Rectal smooth muscle tissue (tissue), 1 donor: ENCODE data around the gene CAND2.

Experiments
- H3K27ac ChIP-seq: one replicate; pipeline ENCODE4 v1.7.0; 2013; ENCODE audit warnings: low read depth, low read length, inconsistent platforms
- H3K27me3 ChIP-seq: one replicate; pipeline ENCODE4 v1.7.0; 2013; ENCODE audit warnings: low read length; ENCODE audit not compliant: control insufficient read depth, insufficient read depth
- H3K36me3 ChIP-seq: one replicate; pipeline ENCODE4 v1.7.0; 2013; ENCODE audit warnings: low read length; ENCODE audit not compliant: control insufficient read depth, insufficient read depth
- H3K4me1 ChIP-seq: one replicate; pipeline ENCODE4 v1.7.0; 2013; ENCODE audit warnings: low read length; ENCODE audit not compliant: control insufficient read depth, insufficient read depth
- H3K4me3 ChIP-seq: one replicate; pipeline ENCODE4 v1.7.0; 2013; ENCODE audit warnings: low read length
- H3K9ac ChIP-seq: one replicate; pipeline ENCODE4 v1.7.0; 2013; ENCODE audit warnings: low read length

The CAND2 gene

DNA sequence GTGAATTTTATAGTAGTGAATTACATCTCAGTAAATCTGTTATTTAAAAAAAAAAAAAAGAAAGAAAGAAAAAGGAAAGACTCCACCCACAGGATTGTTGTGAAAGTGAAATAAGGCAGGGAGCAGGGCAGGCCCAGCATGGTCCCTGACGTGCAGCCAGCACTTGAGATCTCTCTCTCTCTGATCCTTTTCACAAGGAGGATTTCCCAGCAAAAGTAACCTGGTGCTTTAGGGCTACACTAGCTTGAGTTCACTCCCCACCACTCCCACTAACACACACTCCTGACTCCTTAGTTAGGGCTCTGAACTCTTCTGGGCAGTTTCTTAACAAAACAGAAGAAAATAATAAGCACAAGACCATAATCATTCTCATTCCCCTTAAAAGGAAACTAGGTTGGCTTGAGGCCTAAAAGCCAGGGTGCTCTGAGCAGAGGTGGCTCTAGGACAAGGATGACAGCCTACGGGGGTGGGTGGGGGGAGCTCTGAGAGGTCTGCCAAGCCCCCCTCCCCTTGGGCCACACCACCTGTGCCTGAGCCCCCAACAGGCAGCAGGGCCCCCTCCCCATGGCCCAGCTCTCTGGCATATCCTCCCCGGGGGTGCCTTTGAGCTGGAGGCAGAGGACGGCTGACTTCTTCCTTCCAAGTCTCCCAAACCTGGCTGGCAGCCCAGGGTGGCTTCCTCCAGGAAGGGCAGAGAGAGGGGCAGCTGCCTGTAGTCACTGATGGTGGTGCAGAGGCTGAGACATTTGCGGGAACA, 38.3 kb upstream of the CAND2 start:
- no peaks in the 10 kb centered on the region for H3K36me3 ChIP-seq
- peak overlapping the region; percentile 11 for H3K4me3 ChIP-seq
- peak overlapping the region; percentile 63 for H3K27ac ChIP-seq
- H3K4me1 ChIP-seq = peaks cover 4% of the 10 kb centered on the region
- H3K27me3 ChIP-seq = no peaks in the 10 kb centered on the region
- no peak overlapping the region for H3K9ac ChIP-seq

DNA sequence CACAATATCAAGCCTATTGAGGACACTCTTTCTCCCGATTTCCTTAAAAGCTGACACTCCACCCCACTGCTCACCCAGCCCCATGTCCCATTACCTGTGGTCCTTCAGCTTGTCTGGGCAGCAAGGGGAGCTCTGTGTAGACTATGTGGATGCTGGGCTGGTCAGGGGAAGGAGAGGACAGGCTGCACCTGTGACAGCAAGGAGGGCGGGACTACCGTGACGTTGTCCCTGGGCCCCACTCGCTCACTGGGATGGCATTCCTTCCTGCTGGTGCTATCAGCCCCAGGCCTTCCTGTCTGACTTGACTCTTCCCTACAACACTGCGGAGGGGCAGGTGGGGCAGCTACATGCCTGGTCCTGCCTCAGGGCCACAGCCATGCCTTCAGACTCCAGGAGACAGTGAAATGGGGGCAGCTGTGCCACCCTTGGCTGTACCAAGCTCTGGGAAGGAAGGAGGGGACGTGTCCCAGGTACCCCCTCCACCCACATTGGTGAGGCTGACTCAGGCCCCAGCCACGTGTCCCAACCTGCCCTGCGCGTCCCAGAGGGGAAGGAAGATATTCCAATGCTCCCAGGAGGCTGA, 37.3 kb upstream of the CAND2 start, which contains the start of gene TMEM40:
TSS of gene TMEM40 (minus strand) at position 163 of the 583 bp plus-strand sequence. CDS start 9,427 bp downstream, outside the sequence.
- Histone ChIP-seq H3K27ac (peak within 1 kb of the TSS; percentile 63), H3K4me1 (peaks cover 4% of the 10 kb centered on the region), H3K9ac (no peak within 1 kb of the TSS), H3K27me3 (no peaks in the 10 kb centered on the region), H3K4me3 (peak within 1 kb of the TSS; percentile 11), H3K36me3 (no peaks in the 10 kb centered on the region)

DNA sequence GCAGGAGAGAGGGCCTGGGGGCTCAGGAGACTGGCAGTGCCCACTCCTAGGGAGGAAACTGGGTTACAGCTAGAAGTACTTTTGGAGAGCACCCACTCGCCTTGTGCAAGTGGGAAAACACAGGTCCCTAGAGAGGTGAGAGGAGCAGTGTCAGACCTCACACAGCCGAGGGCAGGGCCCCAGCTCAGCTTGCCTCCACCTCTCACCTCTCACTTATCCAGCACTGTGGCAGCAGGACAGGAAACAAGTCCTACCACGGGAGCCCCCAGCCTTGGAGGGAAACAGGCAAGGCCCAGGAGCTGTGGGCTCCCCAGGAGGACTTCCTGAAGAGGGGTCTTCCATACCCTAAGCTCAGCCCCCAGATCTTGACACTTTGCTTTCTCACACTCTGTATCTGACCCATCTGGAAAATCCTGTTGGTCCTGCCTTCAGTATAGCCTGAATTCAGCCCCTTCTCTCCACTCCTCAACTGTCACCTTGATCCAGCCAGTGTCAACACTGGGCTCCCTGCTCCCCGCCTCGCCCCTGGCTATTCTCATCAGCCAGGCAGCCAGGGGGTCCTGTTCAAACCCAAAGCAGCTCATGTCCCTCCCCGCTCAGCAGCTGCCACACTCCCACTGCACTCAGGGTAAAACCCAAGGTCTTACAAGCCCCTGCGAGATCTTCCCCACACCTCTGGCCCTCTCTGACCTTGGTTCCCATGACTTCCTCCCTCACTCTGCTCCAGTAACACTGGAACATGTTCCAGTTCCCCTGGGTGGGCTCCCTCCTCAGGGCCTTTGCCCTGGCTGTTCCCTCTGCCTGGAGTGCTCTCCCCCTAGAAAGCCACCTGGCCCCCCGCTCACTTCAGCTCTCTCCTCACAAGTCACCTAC, 36.6 kb upstream of the CAND2 start:
- Histone ChIP-seq H3K9ac (no peak overlapping the region), H3K4me1 (peaks cover 4% of the 10 kb centered on the region), H3K4me3 (no peak overlapping the region), H3K36me3 (no peaks in the 10 kb centered on the region), H3K27me3 (no peaks in the 10 kb centered on the region), H3K27ac (no peak overlapping the region)

DNA sequence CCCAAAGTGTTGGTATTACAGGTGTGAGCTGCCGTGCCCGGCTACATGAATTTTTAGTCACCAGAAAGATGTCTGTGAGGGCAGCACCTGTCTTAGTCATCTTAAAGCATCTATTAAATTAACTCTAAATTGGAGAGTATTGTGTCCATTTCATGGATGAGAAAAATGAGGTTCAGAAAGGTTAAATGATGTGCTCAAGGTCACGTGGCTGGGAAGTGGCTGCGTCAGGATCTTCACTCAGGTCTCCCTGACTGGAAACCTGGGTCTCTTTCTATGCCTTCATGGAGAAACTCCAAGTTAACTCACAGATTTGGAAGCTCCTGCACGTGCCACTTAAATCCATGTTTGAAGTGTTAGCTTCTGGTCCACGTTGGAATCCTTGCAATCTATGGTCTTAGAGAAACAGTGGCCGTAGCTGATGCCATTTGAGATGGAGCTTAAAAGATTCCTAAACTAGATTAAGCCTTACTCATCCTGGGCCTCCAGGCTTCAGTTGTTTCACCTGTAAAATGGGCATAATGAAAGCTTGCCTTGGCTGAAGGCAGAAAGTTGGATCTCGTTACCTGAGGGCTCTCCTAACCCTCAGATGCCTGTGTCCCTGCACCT, 32.2 kb upstream of the CAND2 start:
- no peaks in the 10 kb centered on the region for H3K36me3 ChIP-seq
- no peak overlapping the region for H3K9ac ChIP-seq
- no peaks in the 10 kb centered on the region for H3K27me3 ChIP-seq
- no peak overlapping the region for H3K27ac ChIP-seq
- H3K4me3 ChIP-seq = no peak overlapping the region
- no peaks in the 10 kb centered on the region for H3K4me1 ChIP-seq

DNA sequence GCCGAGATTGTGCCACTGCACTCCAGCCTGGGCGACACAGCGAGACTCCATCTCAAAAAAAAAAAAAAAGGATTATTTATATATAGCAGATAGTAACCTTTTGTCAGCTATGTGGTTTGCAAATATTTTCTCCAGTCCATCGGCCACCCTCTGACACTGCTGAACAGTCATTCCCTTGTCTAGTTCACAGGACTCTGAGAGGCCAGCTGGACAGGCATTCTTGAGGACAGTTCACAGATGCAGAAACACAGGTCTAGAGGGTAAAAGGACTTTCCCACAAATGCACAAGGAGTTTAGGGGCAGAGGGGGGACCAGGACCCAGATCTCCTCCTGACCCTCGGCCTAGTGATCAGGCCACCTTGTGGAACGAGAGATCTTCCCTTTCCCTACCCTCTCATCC, 29.9 kb upstream of the CAND2 start:
- no peaks in the 10 kb centered on the region for H3K4me1 ChIP-seq
- H3K4me3 ChIP-seq = no peak overlapping the region
- H3K36me3 ChIP-seq = no peaks in the 10 kb centered on the region
- H3K9ac ChIP-seq = no peak overlapping the region
- no peak overlapping the region for H3K27ac ChIP-seq
- no peaks in the 10 kb centered on the region for H3K27me3 ChIP-seq

DNA sequence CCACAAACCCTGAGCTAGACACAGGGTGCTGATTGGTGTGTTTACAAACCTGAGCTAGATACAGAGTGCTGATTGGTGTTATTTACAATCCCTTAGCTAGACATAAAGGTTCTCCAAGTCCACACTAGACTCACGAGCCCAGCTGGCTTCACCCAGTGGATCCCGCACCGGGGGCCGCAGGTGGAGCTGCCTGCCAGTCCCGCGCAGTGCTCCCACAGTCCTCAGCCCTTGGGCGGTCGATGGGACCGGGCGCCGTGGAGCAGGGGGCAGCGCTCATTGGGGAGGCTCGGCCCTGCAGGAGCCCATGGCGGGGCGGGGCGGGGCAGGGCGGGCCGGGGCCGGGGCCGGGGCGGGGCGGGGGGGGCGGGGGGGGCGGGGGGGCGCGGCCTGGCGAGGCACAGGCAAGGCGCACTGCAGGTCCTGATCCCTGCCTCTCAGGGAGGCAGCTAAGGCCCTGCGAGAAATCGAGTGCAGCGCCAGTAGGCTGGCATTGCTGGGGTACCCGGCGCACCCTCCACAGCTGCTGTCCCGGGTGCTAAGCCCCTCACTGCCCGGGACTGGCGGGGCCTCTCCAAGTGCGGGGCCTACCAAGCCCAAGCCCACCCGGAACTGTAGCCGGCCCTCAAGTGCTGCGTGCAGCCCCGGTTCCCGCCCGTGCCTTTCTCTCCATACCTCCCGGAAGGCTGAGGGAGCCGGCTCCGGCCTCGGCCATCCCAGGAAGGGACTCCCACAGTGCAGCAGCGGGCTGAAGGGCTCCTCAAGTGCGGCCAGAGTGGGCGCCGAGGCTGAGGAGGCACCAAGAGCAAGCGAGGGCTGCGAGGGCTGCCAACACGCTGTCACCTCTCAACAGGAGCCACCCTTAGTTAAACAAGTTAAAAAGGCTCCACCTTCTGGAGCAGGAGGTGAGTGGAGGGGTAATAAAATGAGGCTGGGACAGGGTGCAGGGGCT, 27.6 kb upstream of the CAND2 start:
- Histone ChIP-seq H3K27ac (no peak overlapping the region), H3K4me1 (no peaks in the 10 kb centered on the region), H3K36me3 (no peaks in the 10 kb centered on the region), H3K27me3 (no peaks in the 10 kb centered on the region), H3K4me3 (no peak overlapping the region), H3K9ac (no peak overlapping the region)

DNA sequence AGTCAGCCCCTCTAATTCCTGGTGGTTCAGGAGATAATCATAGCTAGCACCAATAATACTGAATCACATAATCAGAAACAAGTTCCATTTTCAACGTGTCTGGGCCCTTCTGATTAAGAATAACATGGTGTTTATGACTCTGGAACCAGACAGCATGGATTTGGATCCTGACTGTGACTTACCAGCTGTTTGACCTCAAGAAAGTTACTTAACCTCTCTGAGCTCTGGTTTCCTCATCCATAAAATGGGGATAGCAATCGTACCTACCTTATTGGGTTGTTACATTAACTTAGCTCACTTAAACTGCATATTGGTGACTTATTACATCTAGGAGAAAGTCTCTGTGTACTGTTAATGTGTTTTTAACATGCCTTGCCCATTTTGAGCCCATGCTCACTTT, 26.7 kb upstream of the CAND2 start:
- no peak overlapping the region for H3K4me3 ChIP-seq
- no peaks in the 10 kb centered on the region for H3K27me3 ChIP-seq
- no peak overlapping the region for H3K9ac ChIP-seq
- H3K4me1 ChIP-seq = no peaks in the 10 kb centered on the region
- H3K27ac ChIP-seq = no peak overlapping the region
- no peaks in the 10 kb centered on the region for H3K36me3 ChIP-seq

DNA sequence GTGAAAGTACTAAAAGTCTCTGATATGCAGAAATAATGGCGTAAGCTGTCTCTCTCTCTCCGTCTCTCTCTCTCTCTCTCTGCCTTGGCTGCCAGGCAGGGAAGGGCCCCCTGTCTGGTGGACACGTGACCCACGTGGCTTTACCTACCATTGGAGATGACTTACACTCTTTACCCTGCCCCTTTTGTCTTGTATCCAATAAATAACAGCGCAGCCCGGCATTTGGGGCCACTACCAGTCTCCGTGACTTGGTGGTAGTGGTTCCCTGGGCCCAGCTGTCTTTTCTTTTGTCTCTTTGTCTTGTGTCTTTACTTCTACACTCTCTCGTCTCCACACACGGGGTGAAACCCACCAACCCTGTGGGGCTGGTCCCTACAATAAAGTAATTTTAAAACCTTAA, 25.2 kb upstream of the CAND2 start:
- H3K9ac ChIP-seq = no peak overlapping the region
- no peaks in the 10 kb centered on the region for H3K27me3 ChIP-seq
- H3K36me3 ChIP-seq = no peaks in the 10 kb centered on the region
- no peaks in the 10 kb centered on the region for H3K4me1 ChIP-seq
- no peak overlapping the region for H3K27ac ChIP-seq
- no peak overlapping the region for H3K4me3 ChIP-seq

DNA sequence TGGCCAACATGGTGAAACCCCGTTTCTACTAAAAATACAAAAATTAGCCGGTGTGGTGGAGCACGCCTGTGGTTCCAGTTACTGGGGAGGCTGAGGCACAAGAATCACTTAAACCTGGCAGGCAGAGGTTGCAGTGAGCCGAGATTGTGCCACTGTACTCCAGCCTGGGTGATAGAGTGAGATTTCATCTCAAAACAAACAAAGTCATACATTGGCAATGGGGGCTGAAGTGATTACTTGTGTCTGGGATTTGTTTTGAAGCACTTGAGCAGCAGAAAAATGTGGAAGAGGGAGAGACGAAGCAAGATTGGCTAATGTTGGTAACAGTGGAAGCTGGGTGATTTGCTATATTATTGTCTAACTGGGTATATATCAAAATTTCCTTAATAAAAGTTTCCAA, 24.0 kb upstream of the CAND2 start:
- Histone ChIP-seq H3K9ac (no peak overlapping the region), H3K4me1 (no peaks in the 10 kb centered on the region), H3K36me3 (no peaks in the 10 kb centered on the region), H3K27me3 (no peaks in the 10 kb centered on the region), H3K4me3 (no peak overlapping the region), H3K27ac (no peak overlapping the region)

DNA sequence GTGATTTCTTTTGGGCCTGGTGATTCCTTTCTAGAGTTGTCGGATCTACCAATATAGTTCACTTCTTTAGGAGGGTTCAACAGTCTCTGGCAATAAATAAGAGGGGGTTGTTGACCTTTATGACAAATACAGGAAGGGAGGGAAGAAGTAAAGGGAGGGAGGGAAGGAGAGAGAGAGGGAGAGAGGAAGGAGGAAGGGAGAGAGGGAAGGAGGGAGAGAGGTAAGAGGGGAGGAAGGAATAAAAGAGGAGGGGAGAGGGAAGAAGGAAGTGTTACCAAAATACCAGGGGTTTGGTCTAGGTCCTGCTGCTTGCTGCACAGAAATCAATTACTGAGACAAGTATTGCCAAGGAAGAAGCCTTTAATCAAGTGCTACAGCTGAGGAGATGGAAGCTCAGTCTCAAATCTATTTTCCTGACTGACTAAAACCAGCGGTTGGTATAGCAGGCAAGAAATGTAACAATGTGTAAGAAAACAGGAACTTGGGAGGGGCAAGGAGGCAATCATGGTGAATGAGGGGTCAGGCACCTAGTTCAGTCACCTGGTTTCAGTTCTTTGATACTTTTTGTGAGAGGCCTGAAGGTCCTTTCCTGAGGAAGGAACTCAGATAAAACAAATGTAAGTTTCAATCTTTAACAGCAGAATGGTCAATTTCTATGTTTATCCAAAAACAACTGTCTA, 23.3 kb upstream of the CAND2 start:
- Histone ChIP-seq H3K27me3 (peaks cover 2% of the 10 kb centered on the region), H3K4me3 (no peak overlapping the region), H3K9ac (no peak overlapping the region), H3K36me3 (no peaks in the 10 kb centered on the region), H3K4me1 (no peaks in the 10 kb centered on the region), H3K27ac (no peak overlapping the region)

DNA sequence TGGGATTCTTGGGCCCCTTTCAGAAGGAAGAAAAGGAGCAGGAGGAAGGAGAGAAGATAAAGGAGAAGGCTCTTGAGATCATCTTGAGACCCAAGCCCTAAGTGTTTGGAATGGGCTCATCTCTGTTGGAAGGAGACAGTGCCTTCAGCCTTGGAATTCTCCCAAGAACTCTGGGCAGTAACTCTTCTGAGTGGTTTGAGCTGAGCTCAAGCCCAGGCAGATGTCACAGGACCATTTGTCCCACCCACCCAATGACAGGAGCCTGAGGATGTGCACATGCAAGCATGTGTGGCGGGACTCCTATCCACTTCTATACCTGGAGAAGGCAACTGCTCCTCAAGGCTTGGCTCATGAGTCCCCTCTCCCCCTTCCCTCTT, 22.8 kb upstream of the CAND2 start:
- no peak overlapping the region for H3K4me3 ChIP-seq
- no peaks in the 10 kb centered on the region for H3K4me1 ChIP-seq
- H3K27ac ChIP-seq = no peak overlapping the region
- no peaks in the 10 kb centered on the region for H3K36me3 ChIP-seq
- peaks cover 2% of the 10 kb centered on the region for H3K27me3 ChIP-seq
- no peak overlapping the region for H3K9ac ChIP-seq
